GM13976 (cell line): ENCODE data around the gene MAP3K7.

ENCODE experiments used
- DNase-seq: peaks from one replicate; pipeline ENCODE4 v3.0.0; 2012; ENCODE audit warnings: low spot score
- CTCF ChIP-seq: IDR thresholded peaks from 2 replicates; pipeline ENCODE4 v1.5.1; 2012; ENCODE audit warnings: borderline replicate concordance, mild to moderate bottlenecking; ENCODE audit not compliant: insufficient read depth; ENCODE audit errors: extremely low read depth, missing control alignments, control extremely low read depth
- in situ Hi-C: fragments of 300-500 bp; cut with MboI; formaldehyde crosslinking; loops from one replicate; pipeline ENCODE4 v1.12.0; 2022; ENCODE audit warnings: low sequenced_read_pairs, mixed read lengths, inconsistent platforms; ENCODE audit not compliant: unreplicated experiment

The MAP3K7 gene

GRCh38 chr6:90544741-90545140 lies 42.1 kb downstream of the MAP3K7 start:
- no peak for TF ChIP-seq CTCF
- in situ Hi-C loops = no loop called here
- no peak for DNase-seq

- DNase-seq = no peak
- no peak for TF ChIP-seq CTCF
- in situ Hi-C loops = no loop called here
Measured at GRCh38 chr6:90544081-90544480, 42.8 kb downstream of the MAP3K7 start.

GRCh38 chr6:90541221-90541620 lies 45.7 kb downstream of the MAP3K7 start:
- DNase-seq = no peak
- in situ Hi-C loops = no loop called here

GRCh38 chr6:90538278-90539046 lies 48.4 kb downstream of the MAP3K7 start:
- no peak for DNase-seq
- TF ChIP-seq CTCF = no peak
- in situ Hi-C loops = no loop called here

More at GRCh38 chr6:90541221-90541620, 45.7 kb downstream of the MAP3K7 start:
- TF ChIP-seq CTCF = no peak

GRCh38 chr6:90537723-90538258 lies 49.1 kb downstream of the MAP3K7 start:
- in situ Hi-C loops = no loop called here
- no peak for TF ChIP-seq CTCF
- DNase-seq = no peak

- TF ChIP-seq CTCF = no peak
- in situ Hi-C loops = no loop called here
- DNase-seq = no peak
Measured at GRCh38 chr6:90537027-90537426, 49.8 kb downstream of the MAP3K7 start.
